ENCODE data around the gene ISM1. TPM values are rescaled to one million over a fixed set of nuclear protein-coding genes. Genes with fewer than 3 reads are reported as not detected.

Gene ISM1
- polyA plus RNA-seq, 3 donors: not detected

GRCh38 chr20:13249118-13249797 lies 28.2 kb downstream of the ISM1 start:
- H3K4me2 ChIP-seq (replicated peaks; ENCODE audit: extremely low read depth, low read length, poor library complexity, severe bottlenecking): no peak overlapping the region
- no peaks in the 10 kb centered on the region for H3K36me3 Mint-ChIP-seq
- no peak overlapping the region for H3K27ac ChIP-seq (ENCODE audit: low read depth in 1 of 2, low read length in 2 of 2)
- no peaks in the 10 kb centered on the region for H3K9me3 ChIP-seq (replicated peaks in 1 of 2; ENCODE audit: control insufficient read depth in 1 of 2, insufficient read depth in 1 of 2, low read length in 2 of 2)
- intact Hi-C loops (cut with micrococcal nuclease): no loop called here
- no peak overlapping the region for H3K9ac ChIP-seq (ENCODE audit: insufficient read depth, low read length, poor library complexity, severe bottlenecking)
- no peak overlapping the region for H3K4me3 ChIP-seq (replicated peaks in 1 of 3; ENCODE audit: low read depth in 2 of 3, low read length in 3 of 3)
- no peak overlapping the region for H3K4me3 Mint-ChIP-seq
- no peaks in the 10 kb centered on the region for H3K36me3 ChIP-seq (replicated peaks in 1 of 2; ENCODE audit: control insufficient read depth in 1 of 2, insufficient read depth in 2 of 2, low read length in 2 of 2)
- peaks cover 0 to 6% (median 0%) of the 10 kb centered on the region in 7 donors for H3K9me3 Mint-ChIP-seq
- H2AFZ ChIP-seq (ENCODE audit: insufficient read depth, low read depth, low read length, poor library complexity, severe bottlenecking): no peak overlapping the region
- 95% methylated on average over 5 of the region's 13 CpGs for WGBS (ENCODE audit: insufficient coverage)
- DNase-seq: no peak
- H3K27me3 Mint-ChIP-seq (ENCODE audit: low read depth in 3 of 3): peaks cover 3 to 4% (median 3%) of the 10 kb centered on the region in 3 donors
- no peaks in the 10 kb centered on the region for H3K27me3 ChIP-seq (ENCODE audit: control insufficient read depth in 2 of 2, insufficient read depth in 2 of 2, low read length in 2 of 2)
- no peaks in the 10 kb centered on the region for H3K79me2 ChIP-seq (ENCODE audit: insufficient read depth, low read length)
- H3K27ac Mint-ChIP-seq: no peak overlapping the region
- no peak for TF ChIP-seq CTCF (IDR thresholded peaks at IDR 0.05)
- H3K4me1 ChIP-seq (ENCODE audit: control insufficient read depth in 1 of 2, insufficient read depth in 2 of 2, low read length in 2 of 2): no peaks in the 10 kb centered on the region
- H3K4me1 Mint-ChIP-seq: peaks cover 2% of the 10 kb centered on the region
- no peaks in the 10 kb centered on the region for H4K20me1 ChIP-seq (ENCODE audit: insufficient read depth, low read length)

- Histone ChIP-seq H3K79me2 (ENCODE audit: insufficient read depth, low read length) (no peaks in the 10 kb centered on the region), H3K9me3 (replicated peaks in 1 of 2; ENCODE audit: control insufficient read depth in 1 of 2, insufficient read depth in 1 of 2, low read length in 2 of 2) (no peaks in the 10 kb centered on the region), H4K20me1 (ENCODE audit: insufficient read depth, low read length) (no peaks in the 10 kb centered on the region), H3K4me1 (ENCODE audit: control insufficient read depth in 1 of 2, insufficient read depth in 2 of 2, low read length in 2 of 2) (no peaks in the 10 kb centered on the region), H3K36me3 (replicated peaks in 1 of 2; ENCODE audit: control insufficient read depth in 1 of 2, insufficient read depth in 2 of 2, low read length in 2 of 2) (no peaks in the 10 kb centered on the region), H3K9ac (ENCODE audit: insufficient read depth, low read length, poor library complexity, severe bottlenecking) (no peak overlapping the region), H3K4me3 (replicated peaks in 1 of 3; ENCODE audit: low read depth in 2 of 3, low read length in 3 of 3) (no peak overlapping the region), H3K27ac (ENCODE audit: low read depth in 1 of 2, low read length in 2 of 2) (no peak overlapping the region), H2AFZ (ENCODE audit: insufficient read depth, low read depth, low read length, poor library complexity, severe bottlenecking) (no peak overlapping the region), H3K27me3 (ENCODE audit: control insufficient read depth in 2 of 2, insufficient read depth in 2 of 2, low read length in 2 of 2) (no peaks in the 10 kb centered on the region), H3K4me2 (replicated peaks; ENCODE audit: extremely low read depth, low read length, poor library complexity, severe bottlenecking) (no peak overlapping the region)
- intact Hi-C loops (cut with micrococcal nuclease): no loop called here
- Mint-ChIP-seq H3K27ac (no peak overlapping the region), H3K4me1 (peaks cover 2% of the 10 kb centered on the region), H3K36me3 (no peaks in the 10 kb centered on the region), H3K27me3 (ENCODE audit: low read depth in 3 of 3) (peaks cover 3 to 4% (median 4%) of the 10 kb centered on the region in 3 donors), H3K4me3 (no peak overlapping the region), H3K9me3 (peaks cover 0 to 6% (median 0%) of the 10 kb centered on the region in 7 donors)
- no peak for TF ChIP-seq CTCF (IDR thresholded peaks at IDR 0.05)
- DNase-seq: no peak
- WGBS (ENCODE audit: insufficient coverage): 100% methylated on average over 2 of the region's 4 CpGs
Measured at GRCh38 chr20:13249798-13250170, 28.7 kb downstream of the ISM1 start.
